ENCODE results near the gene INAFM1. TPM values are rescaled to one million over a fixed set of nuclear protein-coding genes. Genes with fewer than 3 reads are reported as not detected.

INAFM1 gene
- 3.5 and 6.0 TPM in 2 replicates for total RNA-seq (2014; rRNA removed; shearing (Covaris generic))

DNA sequence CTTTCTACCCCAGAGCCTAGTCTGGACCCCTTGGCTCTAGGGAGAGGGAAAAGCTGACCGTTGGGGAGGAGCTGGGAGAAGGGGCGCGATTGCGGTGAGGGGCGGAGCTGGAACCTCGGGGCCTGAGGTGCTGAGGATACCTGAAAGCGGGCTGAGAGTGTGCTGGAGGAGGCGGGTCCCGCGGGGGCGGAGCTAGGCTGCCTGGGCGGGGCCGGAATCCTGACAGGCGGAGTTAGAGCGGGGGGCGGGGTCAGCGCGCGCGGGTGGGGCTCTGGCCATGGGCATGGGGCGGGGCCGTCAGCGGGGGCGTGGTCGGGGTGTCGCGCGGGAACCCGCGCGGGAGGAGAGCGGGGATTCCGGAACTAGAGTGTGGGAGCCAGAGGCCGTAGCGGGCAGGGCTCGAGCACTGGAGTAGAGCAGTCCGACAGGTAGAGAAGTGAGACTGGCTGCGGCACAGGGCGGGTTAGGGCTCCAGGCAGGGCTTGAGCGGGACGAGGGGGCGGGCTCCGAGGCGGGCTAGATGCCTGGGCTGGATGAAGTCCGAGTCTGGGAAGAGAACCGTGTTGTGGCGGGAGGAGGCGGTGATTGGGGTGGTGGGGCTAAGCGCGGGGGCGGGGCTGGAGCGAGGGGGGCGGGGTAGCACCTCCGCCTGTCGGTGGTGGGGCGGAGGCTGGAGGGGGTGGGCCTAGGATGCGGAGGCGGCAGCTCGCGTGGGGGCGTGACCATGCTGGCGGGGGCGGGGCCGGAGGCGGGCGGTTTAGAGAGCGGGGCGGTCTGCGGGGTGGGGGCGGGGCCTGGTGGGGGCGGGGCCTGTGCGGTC, at the start of gene INAFM1:
TSS of gene INAFM1 (plus strand) at position 815 of the 820 bp plus-strand sequence. CDS start 35 bp downstream, outside the sequence.
- peak; percentile 96 for DNase-seq (ENCODE audit: low read depth)

DNA sequence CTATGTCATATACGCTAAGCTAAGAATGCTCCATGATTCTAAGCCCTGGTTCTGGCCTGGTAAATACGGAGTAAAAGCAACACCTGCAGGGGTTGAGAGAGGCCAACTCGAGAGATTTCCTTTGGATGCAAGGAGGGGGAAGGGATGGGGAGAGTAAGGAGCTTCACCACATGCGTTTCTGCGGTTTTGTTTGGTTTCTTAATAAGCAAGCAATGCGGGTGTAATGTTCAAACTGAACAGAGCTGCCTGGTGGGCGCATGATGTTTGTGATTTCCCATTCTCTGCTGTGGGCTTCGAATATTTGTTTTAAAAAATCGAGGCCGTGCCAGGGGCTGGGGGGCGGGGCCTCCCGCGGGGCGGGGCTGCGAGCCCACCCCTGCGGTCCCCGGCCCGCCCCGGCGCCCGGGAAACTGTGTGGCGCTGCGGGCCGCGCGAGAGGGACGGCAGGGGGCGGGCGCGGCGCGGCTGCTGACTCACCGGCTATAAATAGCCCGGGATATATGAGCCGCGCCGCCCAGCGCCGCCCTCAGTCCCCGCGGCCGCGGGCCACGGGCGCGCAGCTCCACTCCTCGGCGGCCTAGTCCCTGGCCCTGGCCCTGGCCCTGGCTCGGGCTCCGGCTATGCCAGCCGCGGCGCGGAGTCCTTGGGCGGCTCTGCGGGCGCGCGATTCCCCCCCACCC, 48.8 kb upstream of the INAFM1 start:
- peak; percentile 91 for DNase-seq (ENCODE audit: low read depth)

- DNase-seq (ENCODE audit: low read depth), result peak; percentile 78
Observed at GRCh38 chr19:47226426-47227351, 48.0 kb upstream of the INAFM1 start.

DNA sequence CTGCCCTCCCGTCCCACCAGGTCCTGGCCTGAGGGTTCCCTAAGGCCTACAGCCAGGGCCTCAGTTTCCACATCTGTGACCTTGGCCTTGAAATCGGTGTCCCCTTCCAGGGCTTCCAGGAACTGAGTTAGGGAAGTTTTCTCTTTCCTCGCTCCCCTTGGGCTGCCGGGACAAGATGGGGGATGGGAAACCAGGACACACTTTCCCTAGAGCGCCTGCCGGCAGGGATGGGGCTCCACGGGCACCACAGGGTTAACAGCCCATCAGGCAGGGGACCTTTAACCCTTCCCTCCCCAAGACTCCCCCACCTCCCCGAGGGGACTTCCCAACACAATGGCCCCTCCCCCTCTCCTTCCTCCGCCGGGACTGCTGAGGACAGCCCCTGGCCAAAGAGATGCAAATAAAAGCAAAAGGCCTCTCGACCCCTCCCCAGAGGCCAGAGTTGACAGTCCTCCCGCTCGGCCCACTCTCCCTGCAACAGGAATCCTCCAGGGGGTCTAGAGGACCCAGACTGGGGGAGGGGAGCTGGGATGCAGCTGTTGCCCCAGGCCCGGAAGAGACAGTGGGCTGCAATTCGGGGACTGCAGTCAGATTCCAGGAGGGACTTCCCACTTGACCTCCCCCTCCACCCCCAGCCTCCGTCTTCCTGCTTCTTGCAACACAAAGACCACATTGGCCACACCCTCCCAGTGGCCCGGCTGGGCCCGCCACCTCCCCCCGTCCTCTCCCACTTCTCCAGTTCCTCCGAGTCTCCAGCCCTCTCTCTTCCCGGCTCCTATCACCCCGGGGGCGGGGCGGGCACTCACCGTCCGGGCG, 47.1 kb upstream of the INAFM1 start:
- peak; percentile 94 for DNase-seq (ENCODE audit: low read depth)

- peak; percentile 70 for DNase-seq (ENCODE audit: low read depth)
Observed at GRCh38 chr19:47228168-47228936, 46.3 kb upstream of the INAFM1 start.

DNA sequence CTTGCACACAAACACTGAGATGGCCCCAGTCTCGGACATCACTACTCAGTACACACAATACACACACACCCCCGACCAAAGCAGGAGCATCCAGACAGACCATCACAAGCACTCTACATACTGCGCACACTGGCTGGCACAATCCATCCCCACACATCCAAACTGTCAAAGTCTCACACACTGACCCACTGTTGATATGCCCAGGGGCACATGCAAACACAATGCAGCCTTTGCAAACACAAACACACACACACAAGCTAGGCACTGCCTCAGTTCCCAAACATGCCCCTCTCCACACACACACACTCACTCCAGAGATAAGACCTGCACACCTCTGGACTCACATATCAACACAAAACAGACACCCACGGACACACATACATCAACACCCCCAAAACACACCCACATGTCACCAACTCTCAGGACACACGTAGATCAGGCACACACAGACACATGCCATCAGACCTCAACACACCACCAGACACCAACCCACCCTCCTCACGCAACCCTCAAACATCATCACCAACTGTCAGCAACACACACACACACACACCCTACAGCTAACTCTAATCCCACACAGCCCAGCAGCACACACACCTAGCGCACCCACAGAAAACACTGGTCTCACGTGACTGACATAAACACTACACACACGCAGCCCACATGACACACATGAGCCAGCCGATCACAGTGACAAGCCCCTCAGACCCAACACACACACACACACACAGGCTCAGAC, 45.6 kb upstream of the INAFM1 start:
- peak; percentile 49 for DNase-seq (ENCODE audit: low read depth)

- peak; percentile 39 for DNase-seq (ENCODE audit: low read depth)
Observed at GRCh38 chr19:47229676-47230053, 45.0 kb upstream of the INAFM1 start.

DNA sequence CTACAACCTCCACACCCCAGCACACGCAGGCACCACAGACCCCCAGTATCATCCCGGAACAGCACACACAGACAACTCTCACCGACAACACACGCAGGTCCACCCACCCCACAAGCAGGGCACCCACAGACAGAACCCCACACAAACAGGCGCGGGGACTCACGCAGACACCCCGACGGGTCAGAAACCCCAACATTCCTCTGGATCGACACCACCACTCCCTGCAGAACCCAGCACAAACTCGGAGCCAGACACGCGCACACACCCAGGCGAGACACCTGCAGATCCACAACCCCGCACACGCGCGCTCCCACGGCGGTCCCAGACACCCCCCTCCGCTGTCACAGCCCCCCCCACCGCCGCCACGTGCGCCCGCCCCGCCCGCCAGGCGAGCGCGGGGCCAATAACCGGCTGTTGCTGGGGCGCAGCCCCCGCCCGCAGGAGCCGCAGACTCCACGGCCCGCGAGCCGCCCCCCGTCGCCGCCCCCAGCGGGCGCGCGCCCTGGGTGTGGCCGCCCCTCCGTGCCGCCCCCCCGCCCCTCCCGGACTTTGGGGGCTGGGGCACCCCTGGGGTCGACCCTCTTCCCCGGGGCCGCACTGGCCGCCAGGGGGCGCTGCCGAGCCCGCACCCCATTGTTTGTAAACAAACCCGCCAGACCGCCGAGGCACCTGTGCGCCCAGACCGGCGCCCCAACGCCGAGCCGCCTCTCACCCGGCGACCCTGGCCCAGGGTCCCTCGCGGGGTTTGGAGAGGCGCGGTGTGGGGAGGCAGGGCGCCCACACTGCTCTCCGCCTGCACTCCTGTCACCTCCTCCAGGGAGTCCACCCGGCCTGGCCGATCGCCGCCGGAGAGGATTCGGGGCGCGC, 44.4 kb upstream of the INAFM1 start:
- DNase-seq (ENCODE audit: low read depth), result peak; percentile 50

GRCh38 chr19:47230921-47231214, 43.8 kb upstream of the INAFM1 start, which contains the start of gene BBC3:
Gene BBC3 (minus strand): TSS chr19:47231199. CDS start chr19:47228431, 2,768 bp downstream.
- no peak for DNase-seq (ENCODE audit: low read depth)

DNA sequence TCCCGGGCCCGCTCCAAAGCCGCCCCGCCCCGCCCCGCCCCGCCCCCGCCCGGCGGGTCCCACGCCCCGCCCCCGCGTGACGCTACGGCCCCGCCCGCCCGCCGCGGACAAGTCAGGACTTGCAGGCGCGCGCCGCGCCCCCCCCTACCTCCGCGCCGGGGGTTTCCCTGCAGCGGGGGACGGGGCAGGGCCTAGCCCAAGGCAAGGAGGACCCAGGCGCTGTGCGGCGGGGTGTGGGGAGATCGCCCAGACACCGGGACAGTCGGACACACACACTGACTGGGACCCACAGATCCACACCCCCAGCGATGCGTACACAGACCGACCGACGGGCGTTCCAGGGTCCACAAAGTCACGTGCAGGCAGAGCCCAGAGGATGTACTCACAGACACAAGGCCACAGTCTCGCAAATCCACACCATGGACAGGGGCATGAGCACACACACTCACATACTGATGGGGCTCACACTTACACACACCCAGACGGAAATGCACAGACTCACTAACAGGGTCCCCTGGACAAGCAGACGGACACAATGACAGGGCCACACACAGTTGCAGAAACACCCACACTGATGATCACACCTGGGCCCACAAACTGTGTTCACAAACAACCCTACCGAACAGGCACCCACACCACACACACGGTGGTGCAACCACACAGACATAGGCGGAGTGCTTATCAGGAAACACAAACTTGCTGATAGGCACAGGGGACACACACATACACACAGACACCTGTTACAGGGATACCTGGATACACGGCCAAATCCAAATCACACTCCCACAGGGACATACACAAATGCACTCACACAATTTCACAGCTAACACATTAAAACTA, 43.2 kb upstream of the INAFM1 start:
- peak; percentile 83 for DNase-seq (ENCODE audit: low read depth)

DNA sequence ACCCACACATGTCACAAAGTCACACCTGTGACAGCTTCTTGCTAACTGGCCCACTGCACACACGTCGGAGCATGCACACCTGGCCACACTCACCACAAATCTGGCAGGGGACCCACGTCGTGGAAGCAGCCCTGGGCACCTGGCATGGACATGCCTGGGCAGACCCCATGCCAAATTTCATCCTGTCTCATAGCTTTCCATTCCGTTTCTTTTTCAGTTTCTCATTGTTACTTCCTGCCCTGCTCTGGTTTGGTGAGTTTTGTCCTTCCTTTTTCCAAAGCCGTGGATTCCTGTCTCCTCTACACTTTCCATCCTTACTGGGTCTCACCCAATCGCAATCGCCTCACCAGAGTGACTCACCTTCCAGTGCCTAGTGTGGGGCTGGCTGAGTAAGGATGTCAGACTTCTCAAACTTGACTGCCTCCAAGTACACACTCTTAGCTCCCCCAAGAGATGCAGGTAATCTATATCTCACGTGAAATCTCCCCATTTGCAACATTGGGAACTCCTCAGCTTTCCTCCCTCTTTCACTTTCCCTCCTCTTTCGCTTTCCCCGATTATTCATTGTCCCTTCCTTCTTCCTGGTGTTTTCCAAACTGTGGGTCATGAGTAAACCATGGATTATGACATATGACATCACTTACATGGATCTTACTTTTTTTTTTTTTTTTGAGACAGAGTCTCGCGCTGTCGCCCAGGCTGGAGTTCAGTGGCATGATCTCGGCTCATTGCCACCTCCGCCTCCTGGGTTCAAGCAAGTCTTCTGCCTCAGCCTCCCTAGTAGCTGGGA, 42.1 kb upstream of the INAFM1 start:
- peak; percentile 80 for DNase-seq (ENCODE audit: low read depth)

DNA sequence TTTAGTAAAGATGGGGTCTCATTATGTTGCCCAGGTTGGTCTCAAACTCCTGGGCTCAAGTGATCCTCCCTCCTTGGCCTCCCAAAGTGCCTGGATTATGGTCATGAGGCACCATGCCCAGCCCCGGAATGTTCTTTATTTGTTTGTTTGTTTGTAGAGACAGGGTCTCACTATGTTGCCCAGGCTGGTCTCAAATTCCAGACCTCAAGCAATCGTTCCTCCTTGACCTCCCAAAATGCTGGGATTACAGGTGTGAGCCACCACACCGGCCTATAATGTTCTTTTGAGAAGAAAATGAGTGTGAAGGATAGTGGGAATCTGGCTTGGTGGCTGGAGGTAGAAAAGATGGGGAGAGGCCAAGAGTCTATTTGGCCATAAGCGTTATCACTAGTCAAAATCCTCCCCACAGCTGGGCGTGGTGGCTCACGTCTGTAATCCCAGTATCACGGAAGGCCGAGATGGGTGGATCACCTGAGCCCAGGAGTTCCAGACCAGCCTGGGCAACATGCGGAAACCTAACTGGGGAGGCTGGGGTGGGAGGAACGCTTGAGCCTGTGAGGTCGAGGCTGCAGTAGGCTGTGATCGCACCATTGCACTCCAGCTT, 38.5 kb upstream of the INAFM1 start:
- DNase-seq (ENCODE audit: low read depth), result no peak

- DNase-seq (ENCODE audit: low read depth), result no peak
Observed at GRCh38 chr19:47239152-47239551, 35.5 kb upstream of the INAFM1 start.

- DNase-seq (ENCODE audit: low read depth), result peak; percentile 78
Observed at GRCh38 chr19:47239610-47240296, 34.9 kb upstream of the INAFM1 start.

DNA sequence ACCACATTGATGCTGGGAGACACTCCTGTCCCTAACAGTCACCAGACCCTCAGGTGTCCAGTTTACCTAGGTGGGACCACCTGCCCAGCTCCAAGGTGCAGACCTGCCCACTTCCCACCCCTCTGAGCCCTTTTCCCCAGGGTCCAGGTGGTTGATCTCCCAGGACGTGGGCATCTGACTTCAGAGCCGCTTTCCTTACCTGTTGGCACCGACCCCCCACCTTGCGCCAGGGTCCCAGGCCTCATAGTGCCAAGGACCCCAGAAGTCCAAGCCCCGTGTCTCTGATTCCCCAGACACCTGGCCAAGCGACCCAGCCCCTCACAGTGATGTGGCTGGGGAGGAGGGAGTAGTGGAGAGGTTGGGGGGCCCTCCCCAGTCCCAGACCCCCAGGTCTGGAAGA, 34.1 kb upstream of the INAFM1 start:
- no peak for DNase-seq (ENCODE audit: low read depth)
